Mesothelial cell of epicardium (in vitro differentiated cells): ENCODE results near the gene BRI3. TPM values are rescaled to one million over a fixed set of nuclear protein-coding genes. Genes with fewer than 3 reads are reported as not detected.

Source experiments
- DNase-seq, 2 experiments: peaks; one replicate each; pipeline ENCODE4 v3.0.0; 2021; ENCODE audit warnings: low spot score in 2 of 2; ENCODE audit not compliant: unreplicated experiment in 2 of 2
- H3K27ac Mint-ChIP-seq: 2 replicates; pipeline ENCODE4 v1.8.0; 2021; ENCODE audit warnings: mixed read lengths
- H3K27me3 Mint-ChIP-seq: 2 replicates; pipeline ENCODE4 v1.8.0; 2021; ENCODE audit warnings: low read depth, mixed read lengths
- H3K36me3 Mint-ChIP-seq: 2 replicates; pipeline ENCODE4 v1.8.0; 2021; ENCODE audit warnings: mixed read lengths
- H3K4me1 Mint-ChIP-seq: 2 replicates; pipeline ENCODE4 v1.8.0; 2021; ENCODE audit warnings: mixed read lengths
- H3K4me3 Mint-ChIP-seq: 2 replicates; pipeline ENCODE4 v1.8.0; 2021; ENCODE audit warnings: mild to moderate bottlenecking, moderate library complexity, mixed read lengths
- H3K9me3 Mint-ChIP-seq: 2 replicates; pipeline ENCODE4 v1.8.0; 2021; ENCODE audit warnings: mixed read lengths
- CTCF ChIP-seq: fragments of 200-600 bp; sonication (generic); IDR thresholded peaks from one replicate; pipeline ENCODE4 v1.5.0; 2021; ENCODE audit warnings: antibody characterized with exemption; ENCODE audit not compliant: unreplicated experiment
- total RNA-seq: library from RNA; stranded (reverse); gene quantifications from 3 replicates; pipeline ENCODE4 v1.2.1, GENCODE V29; 2021

The BRI3 gene
- total RNA-seq, 1 donor from 2014 or later: 113 TPM

GRCh38 chr7:98241674-98242241, 39.7 kb upstream of the BRI3 start:
- H3K9me3 Mint-ChIP-seq: no peaks in the 10 kb centered on the region
- no peak for DNase-seq
- no peak overlapping the region for H3K4me3 Mint-ChIP-seq
- no peak for TF ChIP-seq CTCF
- no peaks in the 10 kb centered on the region for H3K4me1 Mint-ChIP-seq
- H3K36me3 Mint-ChIP-seq: peaks cover 11% of the 10 kb centered on the region
- no peaks in the 10 kb centered on the region for H3K27me3 Mint-ChIP-seq
- no peak overlapping the region for H3K27ac Mint-ChIP-seq

- TF ChIP-seq CTCF: no peak
- no peak for DNase-seq
- Mint-ChIP-seq H3K4me3 (no peak overlapping the region), H3K27ac (no peak overlapping the region), H3K9me3 (no peaks in the 10 kb centered on the region), H3K4me1 (no peaks in the 10 kb centered on the region), H3K27me3 (no peaks in the 10 kb centered on the region), H3K36me3 (peaks cover 11% of the 10 kb centered on the region)
Observed at GRCh38 chr7:98242342-98242741, 39.1 kb upstream of the BRI3 start.

- Mint-ChIP-seq H3K4me1 (no peaks in the 10 kb centered on the region), H3K36me3 (peaks cover 12% of the 10 kb centered on the region), H3K4me3 (no peak overlapping the region), H3K27ac (no peak overlapping the region), H3K9me3 (no peaks in the 10 kb centered on the region), H3K27me3 (no peaks in the 10 kb centered on the region)
- no peak for TF ChIP-seq CTCF
- DNase-seq: no peak
Observed at GRCh38 chr7:98242934-98243333, 38.6 kb upstream of the BRI3 start.

GRCh38 chr7:98244871-98245270, 36.6 kb upstream of the BRI3 start:
- no peak for DNase-seq
- H3K27me3 Mint-ChIP-seq: no peaks in the 10 kb centered on the region
- H3K4me3 Mint-ChIP-seq: no peak overlapping the region
- no peak for TF ChIP-seq CTCF
- peaks cover 11% of the 10 kb centered on the region for H3K36me3 Mint-ChIP-seq
- H3K27ac Mint-ChIP-seq: no peak overlapping the region
- H3K4me1 Mint-ChIP-seq: no peaks in the 10 kb centered on the region
- H3K9me3 Mint-ChIP-seq: no peaks in the 10 kb centered on the region

- H3K4me3 Mint-ChIP-seq: no peak overlapping the region
- H3K4me1 Mint-ChIP-seq: peaks cover 24% of the 10 kb centered on the region
- H3K27me3 Mint-ChIP-seq: no peaks in the 10 kb centered on the region
- no peak for DNase-seq
- H3K9me3 Mint-ChIP-seq: no peaks in the 10 kb centered on the region
- no peak overlapping the region for H3K27ac Mint-ChIP-seq
- TF ChIP-seq CTCF: no peak
- peaks cover 6% of the 10 kb centered on the region for H3K36me3 Mint-ChIP-seq
Observed at GRCh38 chr7:98248156-98248555, 33.3 kb upstream of the BRI3 start.

GRCh38 chr7:98249106-98249505, 32.4 kb upstream of the BRI3 start:
- H3K9me3 Mint-ChIP-seq: no peaks in the 10 kb centered on the region
- DNase-seq: no peak
- H3K4me1 Mint-ChIP-seq: peaks cover 24% of the 10 kb centered on the region
- no peaks in the 10 kb centered on the region for H3K27me3 Mint-ChIP-seq
- no peak for TF ChIP-seq CTCF
- H3K36me3 Mint-ChIP-seq: peaks cover 6% of the 10 kb centered on the region
- H3K27ac Mint-ChIP-seq: no peak overlapping the region
- H3K4me3 Mint-ChIP-seq: no peak overlapping the region
